MCF 10A (cell line): ENCODE measurements around the gene VPS26C. TPM values are rescaled to one million over a fixed set of nuclear protein-coding genes. Genes with fewer than 3 reads are reported as not detected.

Experiments
- BruUV-seq: library from RNA; stranded (reverse); fragments of 400-500 nt; replicated peaks from 2 replicates; lab custom pipeline; 2021; lab: Mats Ljungman, UMichigan
- CTCF ChIA-PET: fragments of 300-600 bp; sonication (Branson Sonifier 250); formaldehyde crosslinking; extraction: SDS; loops from one replicate; lab custom pipeline; 2021; ENCODE audit warnings: antibody characterized with exemption, inconsistent platforms; lab: Yijun Ruan, JAX
- POLR2A ChIA-PET: fragments of 300-600, 350-650 bp; sonication (Branson Sonifier 250); formaldehyde crosslinking; extraction: SDS; loops from one replicate; lab custom pipeline; 2020; ENCODE audit warnings: antibody characterized with exemption, inconsistent platforms; lab: Yijun Ruan, JAX
- DNase-seq: peaks from one replicate; pipeline ENCODE4 v3.0.0-alpha.2; 2018; ENCODE audit not compliant: unreplicated experiment
- H3K27ac Mint-ChIP-seq: one replicate; pipeline ENCODE4 v1.8.0; 2022; ENCODE audit warnings: mild to moderate bottlenecking, low read depth, mixed read lengths; ENCODE audit not compliant: unreplicated experiment
- H3K27me3 Mint-ChIP-seq: one replicate; pipeline ENCODE4 v1.8.0; 2022; ENCODE audit warnings: mixed read lengths; ENCODE audit not compliant: insufficient read depth, unreplicated experiment
- H3K36me3 Mint-ChIP-seq: one replicate; pipeline ENCODE4 v1.8.0; 2022; ENCODE audit warnings: mild to moderate bottlenecking, moderate library complexity, mixed read lengths; ENCODE audit not compliant: insufficient read depth, unreplicated experiment
- H3K4me1 Mint-ChIP-seq: one replicate; pipeline ENCODE4 v1.8.0; 2022; ENCODE audit warnings: mixed read lengths; ENCODE audit not compliant: insufficient read depth, unreplicated experiment
- H3K4me3 Mint-ChIP-seq: one replicate; pipeline ENCODE4 v1.8.0; 2022; ENCODE audit warnings: mild to moderate bottlenecking, moderate library complexity, mixed read lengths; ENCODE audit not compliant: unreplicated experiment
- H3K9me3 Mint-ChIP-seq: one replicate; pipeline ENCODE4 v1.8.0; 2022; ENCODE audit warnings: mixed read lengths; ENCODE audit not compliant: unreplicated experiment
- intact Hi-C: fragments of 100-400 bp; cut with micrococcal nuclease; formaldehyde crosslinking; loops from 2 replicates; pipeline ENCODE4 v1.14.1; 2022
- total RNA-seq: library from RNA; stranded (reverse); gene quantifications from 2 replicates; pipeline ENCODE4 v1.2.3, GENCODE V29; 2022
- TF ChIP-seq, protein P1 (sequence below): fragments of 200-600 bp; IDR thresholded peaks from one replicate; pipeline ENCODE4 v1.8.0; 2022; ENCODE audit warnings: antibody characterized with exemption, mild to moderate bottlenecking; ENCODE audit not compliant: unreplicated experiment

Gene VPS26C
- total RNA-seq, 1 experiment from 2014 or later, result 38.5 TPM

- POLR2A ChIA-PET, result no interaction called here
- intact Hi-C loops, result no loop called here
- Mint-ChIP-seq H3K27me3 (no peaks in the 10 kb centered on the region), H3K9me3 (no peaks in the 10 kb centered on the region), H3K4me3 (no peak overlapping the region), H3K36me3 (peaks cover 58% of the 10 kb centered on the region), H3K4me1 (no peaks in the 10 kb centered on the region), H3K27ac (no peak overlapping the region)
- DNase-seq, result no peak
- CTCF ChIA-PET, result no interaction called here
- TF ChIP-seq, protein P1, sequence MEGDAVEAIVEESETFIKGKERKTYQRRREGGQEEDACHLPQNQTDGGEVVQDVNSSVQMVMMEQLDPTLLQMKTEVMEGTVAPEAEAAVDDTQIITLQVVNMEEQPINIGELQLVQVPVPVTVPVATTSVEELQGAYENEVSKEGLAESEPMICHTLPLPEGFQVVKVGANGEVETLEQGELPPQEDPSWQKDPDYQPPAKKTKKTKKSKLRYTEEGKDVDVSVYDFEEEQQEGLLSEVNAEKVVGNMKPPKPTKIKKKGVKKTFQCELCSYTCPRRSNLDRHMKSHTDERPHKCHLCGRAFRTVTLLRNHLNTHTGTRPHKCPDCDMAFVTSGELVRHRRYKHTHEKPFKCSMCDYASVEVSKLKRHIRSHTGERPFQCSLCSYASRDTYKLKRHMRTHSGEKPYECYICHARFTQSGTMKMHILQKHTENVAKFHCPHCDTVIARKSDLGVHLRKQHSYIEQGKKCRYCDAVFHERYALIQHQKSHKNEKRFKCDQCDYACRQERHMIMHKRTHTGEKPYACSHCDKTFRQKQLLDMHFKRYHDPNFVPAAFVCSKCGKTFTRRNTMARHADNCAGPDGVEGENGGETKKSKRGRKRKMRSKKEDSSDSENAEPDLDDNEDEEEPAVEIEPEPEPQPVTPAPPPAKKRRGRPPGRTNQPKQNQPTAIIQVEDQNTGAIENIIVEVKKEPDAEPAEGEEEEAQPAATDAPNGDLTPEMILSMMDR, result no peak
- no TSS peak for BruUV-seq
Observed at GRCh38 chr21:37182222-37182621, 84.9 kb downstream of the VPS26C start.

DNA sequence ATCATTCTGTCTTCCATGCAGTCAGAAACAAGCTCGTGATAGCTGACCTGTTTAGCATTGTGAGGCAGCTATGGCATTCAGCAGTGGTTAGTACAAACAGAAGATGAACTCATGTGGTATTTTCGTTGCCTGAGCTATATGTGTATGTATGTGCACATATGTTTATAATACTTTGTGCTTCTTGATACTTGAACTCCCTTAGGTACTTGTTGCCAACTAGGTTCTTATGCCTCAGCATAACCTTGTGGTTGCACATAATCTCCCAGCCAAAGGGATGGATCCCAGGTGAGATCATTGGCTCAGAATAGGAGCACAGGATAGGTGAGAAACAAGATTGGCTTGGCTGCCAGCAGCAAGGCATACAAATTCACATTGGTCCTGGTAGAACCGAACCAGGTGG lies 86.1 kb downstream of the VPS26C start:
- ChIA-PET POLR2A (no interaction called here), CTCF (interaction anchor here (0.5 kb wide), 1 partner anchor 36 kb away, joined by 3 read pairs; no protein-coding TSS in a partner anchor)
- no peaks in the 10 kb centered on the region for H3K4me1 Mint-ChIP-seq
- no peak for DNase-seq
- no peaks in the 10 kb centered on the region for H3K9me3 Mint-ChIP-seq
- peaks cover 56% of the 10 kb centered on the region for H3K36me3 Mint-ChIP-seq
- H3K27ac Mint-ChIP-seq, result no peak overlapping the region
- intact Hi-C loops, result no loop called here
- BruUV-seq, result no TSS peak
- no peak overlapping the region for H3K4me3 Mint-ChIP-seq
- TF ChIP-seq, protein P1, result no peak
- no peaks in the 10 kb centered on the region for H3K27me3 Mint-ChIP-seq

GRCh38 chr21:37176716-37177115 lies 90.4 kb downstream of the VPS26C start:
- no peak for DNase-seq
- no peaks in the 10 kb centered on the region for H3K4me1 Mint-ChIP-seq
- no peak overlapping the region for H3K27ac Mint-ChIP-seq
- TF ChIP-seq, protein P1, result no peak
- no peak overlapping the region for H3K4me3 Mint-ChIP-seq
- H3K36me3 Mint-ChIP-seq, result peaks cover 54% of the 10 kb centered on the region
- ChIA-PET POLR2A (interaction anchor here (0.6 kb wide), 1 partner anchor 346 kb away, joined by 3 read pairs; no protein-coding TSS in a partner anchor), CTCF (interaction anchor here (0.6 kb wide), 2 partner anchors 89 to 1795 kb away, joined by 3 to 4 read pairs; no protein-coding TSS in a partner anchor)
- intact Hi-C loops, result no loop called here
- no peaks in the 10 kb centered on the region for H3K27me3 Mint-ChIP-seq
- BruUV-seq, result no TSS peak
- no peaks in the 10 kb centered on the region for H3K9me3 Mint-ChIP-seq

Other genes starting within 250 kb of the VPS26C start
- gene PIGP, start 194.3 kb downstream of the VPS26C start, total RNA-seq, result 25.1 and 29.8 TPM in 2 replicates
- gene TTC3, start 194.1 kb downstream of the VPS26C start, total RNA-seq, result 74.4 and 84.4 TPM in 2 replicates
- 58.6 and 63.1 TPM in 2 replicates for gene DYRK1A, start 99.4 kb upstream of the VPS26C start, total RNA-seq